ENCODE results near the gene COL26A1.

DNA sequence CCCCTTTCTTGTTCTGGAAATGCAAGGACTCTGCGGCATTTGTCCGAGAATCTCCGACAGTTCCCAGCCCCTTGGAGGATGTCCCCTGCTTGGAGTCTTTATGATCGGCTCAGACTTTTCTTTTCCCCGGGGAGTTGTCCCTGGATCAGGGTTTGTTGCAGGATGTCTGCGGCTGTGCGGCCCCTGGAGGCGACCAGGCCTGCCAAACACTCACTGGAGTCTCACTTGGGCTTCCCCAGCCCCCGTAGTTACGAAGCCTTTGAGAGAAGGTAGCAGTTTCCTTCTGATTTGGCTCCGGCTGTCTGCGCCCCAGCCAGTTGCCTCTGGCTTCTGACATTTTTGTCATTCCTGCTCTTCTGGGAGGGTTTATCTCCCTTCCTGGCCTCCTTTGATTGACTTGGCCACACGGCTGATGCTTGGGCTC, 16.1 kb downstream of the COL26A1 start:
- TF ChIP-seq EZH2 (IDR thresholded peaks at IDR 0.05) (no peak), POLR2AphosphoS5 (IDR thresholded peaks at IDR 0.05; ENCODE audit: borderline replicate concordance, low read depth, low read length) (no peak)

Measured in SK-N-MC (cell line).